B cell (primary cell): ENCODE data around the gene UBE2D3.

Experiments used
- EZH2 ChIP-seq: IDR thresholded peaks from 2 replicates; pipeline ENCODE4 v1.6.1; 2012; ENCODE audit warnings: borderline replicate concordance, low read depth, mild to moderate bottlenecking, moderate library complexity, low read length; ENCODE audit not compliant: insufficient read depth, poor library complexity, severe bottlenecking
- TF ChIP-seq, protein P1 (sequence below): fragments of 200-600 bp; IDR thresholded peaks from one replicate; pipeline ENCODE4 v1.8.0; 2022; ENCODE audit warnings: antibody characterized with exemption, mild to moderate bottlenecking

DNA sequence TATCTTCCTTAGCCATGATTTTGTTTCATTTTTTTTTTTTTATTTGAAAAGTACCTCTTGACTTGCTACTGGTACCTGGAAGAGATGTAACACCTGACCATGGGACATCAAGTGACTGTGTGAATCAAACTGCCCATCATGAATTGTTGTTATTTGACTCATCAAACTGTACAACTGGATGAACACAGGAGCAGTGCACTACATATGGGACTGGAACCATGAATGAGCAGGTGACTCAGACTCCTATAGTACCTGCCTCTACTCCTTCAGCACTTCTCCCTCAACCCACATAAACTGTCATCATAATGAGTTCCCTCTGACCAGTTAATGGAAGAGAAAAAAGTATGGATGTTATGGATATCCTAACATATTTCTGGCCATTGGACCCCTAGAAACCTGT lies 15.9 kb upstream of the UBE2D3 start:
- no peak for TF ChIP-seq EZH2
- TF ChIP-seq, protein P1, sequence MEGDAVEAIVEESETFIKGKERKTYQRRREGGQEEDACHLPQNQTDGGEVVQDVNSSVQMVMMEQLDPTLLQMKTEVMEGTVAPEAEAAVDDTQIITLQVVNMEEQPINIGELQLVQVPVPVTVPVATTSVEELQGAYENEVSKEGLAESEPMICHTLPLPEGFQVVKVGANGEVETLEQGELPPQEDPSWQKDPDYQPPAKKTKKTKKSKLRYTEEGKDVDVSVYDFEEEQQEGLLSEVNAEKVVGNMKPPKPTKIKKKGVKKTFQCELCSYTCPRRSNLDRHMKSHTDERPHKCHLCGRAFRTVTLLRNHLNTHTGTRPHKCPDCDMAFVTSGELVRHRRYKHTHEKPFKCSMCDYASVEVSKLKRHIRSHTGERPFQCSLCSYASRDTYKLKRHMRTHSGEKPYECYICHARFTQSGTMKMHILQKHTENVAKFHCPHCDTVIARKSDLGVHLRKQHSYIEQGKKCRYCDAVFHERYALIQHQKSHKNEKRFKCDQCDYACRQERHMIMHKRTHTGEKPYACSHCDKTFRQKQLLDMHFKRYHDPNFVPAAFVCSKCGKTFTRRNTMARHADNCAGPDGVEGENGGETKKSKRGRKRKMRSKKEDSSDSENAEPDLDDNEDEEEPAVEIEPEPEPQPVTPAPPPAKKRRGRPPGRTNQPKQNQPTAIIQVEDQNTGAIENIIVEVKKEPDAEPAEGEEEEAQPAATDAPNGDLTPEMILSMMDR = no peak
